ENCODE data around the gene POLR3G.

Gene POLR3G

GRCh38 chr5:90504743-90505142 is 30.1 kb downstream of the POLR3G start:
- no peak for DNase-seq

GRCh38 chr5:90506221-90506620 is 31.6 kb downstream of the POLR3G start:
- DNase-seq: no peak

DNA sequence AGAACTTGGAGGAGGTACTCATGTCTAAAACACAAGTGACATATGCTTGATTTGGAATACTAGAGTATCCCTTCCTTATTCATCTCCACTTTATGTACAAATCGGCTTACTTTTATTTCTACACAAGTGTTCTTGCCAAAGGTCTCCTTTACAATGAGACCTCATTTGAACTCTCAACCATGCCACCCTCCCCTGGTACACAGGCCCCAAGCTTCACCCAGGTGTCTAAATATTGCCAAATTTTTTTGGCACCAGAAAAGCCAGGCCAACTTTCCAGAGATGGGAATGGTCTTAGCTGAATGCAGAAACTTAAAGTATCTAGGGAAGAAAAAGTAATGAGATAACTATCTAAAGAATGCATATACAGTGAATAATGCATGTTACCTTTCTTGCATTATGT is 35.8 kb downstream of the POLR3G start:
- no peak for DNase-seq

GRCh38 chr5:90514520-90514919 is 39.9 kb downstream of the POLR3G start:
- DNase-seq: no peak

DNA sequence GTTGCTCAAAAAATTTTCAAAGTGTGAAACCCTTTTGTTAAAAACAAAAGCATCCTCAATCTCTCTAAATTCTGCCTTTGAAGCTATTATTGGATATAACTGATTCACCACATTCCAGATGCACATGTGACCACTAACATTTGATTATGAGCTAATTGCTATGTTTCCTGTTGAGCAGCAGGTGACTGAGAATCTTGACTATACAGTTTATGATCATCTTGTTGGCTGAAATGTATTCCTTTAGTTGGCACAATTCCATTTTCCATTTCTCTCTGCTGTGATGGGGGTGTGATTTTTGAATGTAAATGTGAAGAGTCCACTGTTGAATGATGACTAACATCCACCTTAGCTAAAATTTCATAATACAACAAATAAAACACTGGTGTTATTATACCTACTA is 44.0 kb downstream of the POLR3G start:
- peak; percentile 70 to 89 for DNase-seq

DNA sequence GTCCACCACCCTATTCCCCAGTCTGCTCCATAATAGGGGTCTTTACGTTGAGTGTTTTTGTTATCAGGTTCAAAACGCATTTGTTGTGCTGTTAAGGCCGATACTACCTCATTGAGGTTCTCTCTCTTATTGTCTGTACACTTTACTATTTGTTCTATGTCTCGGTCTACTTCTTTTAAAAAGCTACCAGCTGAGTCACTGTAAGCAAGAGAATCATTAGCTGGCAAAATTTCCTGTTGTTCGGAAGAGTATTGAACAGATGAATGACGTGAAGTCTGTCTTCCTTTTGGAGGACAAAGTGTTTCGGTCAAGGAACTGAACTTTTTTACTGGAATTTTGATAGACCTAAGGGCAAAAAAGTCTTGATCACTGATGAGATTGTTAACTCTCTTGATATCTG is 44.4 kb downstream of the POLR3G start:
- DNase-seq: peak in 1 of 2 experiments; percentile 89

DNA sequence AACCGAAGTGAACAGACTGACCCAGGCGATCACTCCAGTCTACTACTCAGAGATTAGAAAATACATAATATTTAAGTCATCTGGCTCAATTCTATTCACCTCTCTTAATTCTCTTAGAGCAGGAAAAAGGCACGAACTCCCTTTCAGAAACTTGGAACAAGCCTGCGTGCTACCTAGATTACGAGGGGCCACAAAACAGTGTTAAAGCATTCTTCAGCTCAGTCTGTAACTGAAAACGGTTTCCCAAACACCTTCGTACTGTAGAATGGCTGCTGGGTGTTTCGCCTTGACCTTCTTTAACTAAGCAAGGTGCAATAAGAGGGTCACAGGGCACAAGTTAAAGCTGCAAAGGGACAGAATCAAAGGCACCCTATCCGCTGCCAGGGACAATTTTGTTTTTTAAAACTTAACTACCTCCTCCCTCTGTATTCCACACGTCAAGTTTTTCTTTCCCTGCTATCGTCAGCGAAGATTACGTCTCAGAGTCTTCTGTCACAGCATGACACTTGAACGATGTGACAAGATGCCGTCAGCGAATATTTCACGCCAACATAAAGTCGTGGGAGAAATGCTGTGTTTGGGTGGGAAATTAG is 54.0 kb downstream of the POLR3G start:
- no peak for DNase-seq

DNA sequence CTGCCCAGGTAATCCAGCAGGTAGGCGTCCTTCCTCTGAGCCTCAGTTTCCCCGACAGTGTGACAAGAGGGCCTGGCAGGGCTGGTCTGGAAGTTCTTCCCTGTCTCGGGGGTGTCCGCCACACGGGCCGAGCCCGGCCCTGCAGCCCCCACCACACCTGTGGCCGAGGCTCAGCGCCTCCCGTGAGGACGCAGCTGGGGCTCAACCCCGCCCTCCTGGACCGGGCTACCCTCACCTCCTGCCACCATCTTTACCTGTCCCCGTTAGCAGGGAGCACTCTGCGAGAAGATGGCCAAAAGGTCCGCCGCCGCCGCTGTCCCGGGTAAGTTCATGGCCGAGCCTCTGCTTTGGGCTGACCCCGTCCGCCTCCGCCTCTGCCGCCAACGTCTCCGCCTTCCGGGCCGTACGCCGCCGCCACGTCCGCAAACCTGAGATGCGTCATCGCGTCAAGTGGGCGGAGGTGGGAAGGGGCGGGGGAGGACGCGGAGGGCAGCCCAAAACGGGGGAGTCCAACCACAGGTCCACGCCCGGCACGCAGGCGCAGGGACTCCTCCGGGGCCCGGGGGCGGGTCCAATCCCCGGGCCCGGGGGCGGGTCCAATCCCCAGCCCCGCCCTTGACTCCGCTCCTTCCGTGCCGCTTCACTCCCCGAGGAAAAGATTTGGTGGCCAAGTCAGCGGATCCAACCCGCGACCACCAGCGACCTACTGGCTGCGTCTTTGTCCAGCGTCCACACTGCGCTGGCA is 54.7 kb downstream of the POLR3G start, which contains the start of gene LYSMD3:
Gene LYSMD3, minus strand, starts transcription at position 391 of the 745 bp plus-strand sequence. CDS start 4,295 bp downstream, outside the sequence.
- peak; percentile 87 to 90 for DNase-seq

DNA sequence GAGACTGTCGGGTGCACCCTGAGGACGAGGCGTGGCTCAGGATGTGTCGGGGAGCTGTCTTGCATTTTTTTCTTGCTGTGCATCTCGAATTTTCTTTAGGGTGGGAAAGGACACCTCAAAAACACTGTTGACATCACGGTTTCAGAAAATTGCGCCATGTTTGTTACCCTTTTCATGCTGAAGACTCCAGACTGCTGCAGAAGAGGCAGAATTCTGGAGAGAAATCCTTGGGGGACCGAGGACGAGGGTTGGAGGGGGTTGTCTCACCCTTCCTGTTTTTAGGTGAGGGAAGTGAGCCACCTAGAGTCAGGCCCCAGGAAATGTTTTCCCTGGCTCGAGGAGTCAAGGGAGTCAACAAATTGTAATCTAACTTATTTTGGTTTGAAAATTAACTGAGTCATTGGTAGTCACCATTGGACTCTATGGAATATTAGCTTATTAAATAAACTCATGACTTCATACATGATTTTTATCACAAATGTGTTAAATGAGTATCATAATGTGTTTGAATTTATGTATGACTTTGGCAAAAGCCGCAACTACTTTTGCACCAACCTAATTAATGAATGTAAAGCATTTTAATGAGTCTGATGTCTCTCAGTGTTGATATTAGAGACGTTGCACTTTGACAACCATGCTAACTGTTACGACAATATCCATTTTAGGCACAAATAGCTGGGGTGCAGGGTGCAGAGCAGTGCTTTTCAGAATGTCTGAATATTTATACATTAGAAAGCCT is 55.4 kb downstream of the POLR3G start:
- DNase-seq: peak; percentile 37 to 49

- no peak for DNase-seq
Observed at GRCh38 chr5:90530736-90531487, 56.2 kb downstream of the POLR3G start.

GRCh38 chr5:90533794-90534193 is 59.1 kb downstream of the POLR3G start:
- no peak for DNase-seq

GRCh38 chr5:90534922-90535321 is 60.3 kb downstream of the POLR3G start:
- DNase-seq: peak in 1 of 2 experiments; percentile 61

GRCh38 chr5:90542827-90543519 is 68.3 kb downstream of the POLR3G start:
- no peak for DNase-seq

DNA sequence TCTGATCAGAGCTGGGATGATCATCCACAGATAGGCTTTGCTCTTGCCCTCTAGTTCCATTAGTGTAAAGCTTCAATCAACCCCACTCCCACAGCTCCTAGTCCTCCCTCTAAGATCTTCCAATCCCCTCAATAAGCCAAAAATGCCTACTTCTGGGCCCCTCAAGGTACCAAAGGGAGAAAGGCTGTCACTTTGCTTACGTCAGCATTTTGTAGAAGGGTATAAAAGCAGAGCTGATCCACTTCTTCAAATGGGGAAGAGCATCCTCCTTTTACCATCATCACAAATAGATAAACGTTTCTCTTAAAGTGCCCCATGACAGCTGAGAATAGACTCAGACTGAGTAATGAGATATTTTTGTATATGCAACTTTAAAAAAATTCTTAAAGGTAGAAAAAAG is 70.8 kb downstream of the POLR3G start:
- no peak for DNase-seq

GRCh38 chr5:90546216-90546837 is 71.7 kb downstream of the POLR3G start:
- DNase-seq: no peak

DNA sequence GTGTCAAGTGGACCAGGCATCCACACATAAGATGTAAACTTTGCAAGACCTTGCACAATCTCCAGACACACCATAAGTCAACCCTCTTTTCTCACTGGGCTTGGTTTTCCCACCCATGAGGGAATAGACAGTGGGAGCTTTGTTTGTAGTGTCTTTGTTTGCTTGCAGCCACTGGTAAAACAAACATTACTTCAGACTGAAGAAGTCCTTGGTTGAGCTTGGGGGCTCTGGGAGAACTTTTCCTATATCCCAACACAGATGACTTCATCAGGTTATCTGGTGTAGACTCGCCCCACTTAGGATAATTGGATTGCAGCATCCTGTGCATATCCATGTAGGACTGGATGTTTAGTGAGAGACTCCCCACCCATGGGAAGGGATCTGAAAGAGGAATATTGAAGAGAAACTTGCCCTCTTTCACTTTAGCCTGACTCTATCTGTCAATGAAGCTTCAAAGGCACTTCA is 72.4 kb downstream of the POLR3G start:
- DNase-seq: peak in 1 of 2 experiments; percentile 6

DNA sequence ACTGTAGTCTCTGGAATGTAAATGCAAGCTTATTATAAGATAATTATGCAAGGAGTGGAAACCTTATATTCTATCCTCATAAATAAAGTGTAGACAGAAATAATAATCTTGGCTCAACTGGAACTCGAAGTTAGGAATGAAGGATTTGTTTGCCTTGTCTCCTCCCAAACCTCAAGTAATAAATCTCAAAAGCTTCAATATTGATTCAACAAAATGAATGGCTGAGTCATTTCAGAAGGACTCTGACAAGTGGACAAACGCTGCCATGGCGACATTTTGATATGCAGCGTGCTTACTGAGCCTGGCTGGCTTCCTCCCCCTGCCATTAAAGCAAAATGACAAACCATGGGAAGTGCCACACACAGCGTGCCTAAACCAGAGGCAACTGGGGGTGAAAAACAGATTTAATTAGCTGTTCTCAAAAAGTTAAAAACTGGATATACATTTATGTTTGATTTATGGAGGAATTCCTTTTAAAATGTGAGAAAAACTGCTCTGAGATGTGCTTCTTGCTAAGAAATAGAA is 73.5 kb downstream of the POLR3G start:
- DNase-seq: peak; percentile 53 to 76

- DNase-seq: no peak
Observed at GRCh38 chr5:90549223-90549622, 74.6 kb downstream of the POLR3G start.

GRCh38 chr5:90549729-90550275 is 75.1 kb downstream of the POLR3G start:
- DNase-seq: no peak

GRCh38 chr5:90550963-90551362 is 76.3 kb downstream of the POLR3G start:
- DNase-seq: no peak

DNA sequence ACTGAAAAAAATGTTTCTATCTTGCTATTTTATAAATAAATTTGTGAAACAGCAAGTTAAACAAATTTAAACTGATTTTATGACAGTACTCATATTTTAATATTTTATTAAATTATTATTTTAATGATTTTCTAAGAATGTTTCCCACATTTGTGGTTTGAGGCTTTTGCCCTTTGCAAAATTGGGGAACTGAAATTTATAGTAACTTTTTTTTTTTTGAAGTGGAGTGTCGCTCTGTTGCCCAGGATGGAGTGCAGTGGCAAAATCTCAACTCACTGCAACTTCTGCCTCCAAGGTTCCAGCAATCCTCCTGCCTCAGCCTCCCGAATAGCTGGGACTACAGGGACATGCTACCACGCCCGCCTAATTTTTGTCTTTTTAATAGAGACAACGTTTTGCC is 76.7 kb downstream of the POLR3G start:
- no peak for DNase-seq
